Measurements from ENCODE around the gene PLEKHO2.

The PLEKHO2 gene

DNA sequence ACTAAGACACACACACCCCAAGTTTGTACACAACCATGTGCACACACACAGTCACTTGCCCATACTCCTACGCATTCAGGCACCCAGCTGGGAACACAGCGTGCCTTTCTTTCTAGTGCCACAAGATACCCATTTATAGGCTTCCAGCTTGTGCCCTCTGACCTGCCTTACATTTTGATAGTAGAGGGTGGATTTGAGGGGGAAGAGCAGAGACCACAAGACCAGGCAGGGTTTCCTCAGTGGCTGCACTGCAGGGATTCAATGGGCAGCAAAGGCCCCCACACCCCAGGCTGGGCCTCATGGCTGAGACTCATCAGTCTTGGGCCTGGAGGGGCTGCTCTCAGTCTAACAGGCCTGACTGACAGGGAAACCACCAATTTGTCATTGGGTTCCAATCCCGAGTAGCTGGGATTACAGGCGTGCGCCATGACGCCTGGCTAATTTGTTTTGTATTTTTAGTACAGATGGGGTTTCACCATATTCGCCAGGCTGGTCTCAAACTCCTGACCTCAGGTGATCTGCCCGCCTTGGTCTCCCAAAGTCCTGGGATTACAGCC lies 51.2 kb downstream of the PLEKHO2 start:
- ATAC-seq: no peak
- TF ChIP-seq SNAI2 (CRISPR knock-in tag; IDR thresholded peaks at IDR 0.05) (no peak), PPARA (CRISPR knock-in tag; IDR thresholded peaks at IDR 0.05; ENCODE audit: borderline replicate concordance) (no peak), ISL1 (CRISPR knock-in tag; IDR thresholded peaks at IDR 0.05) (no peak), BACH2 (CRISPR knock-in tag; IDR thresholded peaks at IDR 0.05; ENCODE audit: borderline replicate concordance) (no peak), ZNF565 (CRISPR knock-in tag; conservative IDR thresholded peaks at IDR 0.05; ENCODE audit: low read depth) (no peak), ZNF8 (CRISPR knock-in tag; IDR thresholded peaks at IDR 0.05) (no peak), TOX (CRISPR knock-in tag; IDR thresholded peaks at IDR 0.05; ENCODE audit: borderline replicate concordance) (no peak), ZNF70 (CRISPR knock-in tag; IDR thresholded peaks at IDR 0.05) (no peak), ZC3H10 (CRISPR knock-in tag; IDR thresholded peaks at IDR 0.05) (no peak), CSDC2 (CRISPR knock-in tag; IDR thresholded peaks at IDR 0.05) (no peak), ZFP30 (CRISPR knock-in tag; IDR thresholded peaks at IDR 0.05) (no peak), OSR1 (CRISPR knock-in tag; IDR thresholded peaks at IDR 0.05) (no peak)
- TF ChIP-seq, protein P1, sequence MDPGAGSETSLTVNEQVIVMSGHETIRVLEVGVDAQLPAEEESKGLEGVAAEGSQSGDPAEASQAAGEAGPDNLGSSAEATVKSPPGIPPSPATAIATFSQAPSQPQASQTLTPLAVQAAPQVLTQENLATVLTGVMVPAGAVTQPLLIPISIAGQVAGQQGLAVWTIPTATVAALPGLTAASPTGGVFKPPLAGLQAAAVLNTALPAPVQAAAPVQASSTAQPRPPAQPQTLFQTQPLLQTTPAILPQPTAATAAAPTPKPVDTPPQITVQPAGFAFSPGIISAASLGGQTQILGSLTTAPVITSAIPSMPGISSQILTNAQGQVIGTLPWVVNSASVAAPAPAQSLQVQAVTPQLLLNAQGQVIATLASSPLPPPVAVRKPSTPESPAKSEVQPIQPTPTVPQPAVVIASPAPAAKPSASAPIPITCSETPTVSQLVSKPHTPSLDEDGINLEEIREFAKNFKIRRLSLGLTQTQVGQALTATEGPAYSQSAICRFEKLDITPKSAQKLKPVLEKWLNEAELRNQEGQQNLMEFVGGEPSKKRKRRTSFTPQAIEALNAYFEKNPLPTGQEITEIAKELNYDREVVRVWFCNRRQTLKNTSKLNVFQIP (CRISPR knock-in tag; IDR thresholded peaks at IDR 0.05; ENCODE audit: borderline replicate concordance, low read depth): no peak
- TF ChIP-seq, protein P2, sequence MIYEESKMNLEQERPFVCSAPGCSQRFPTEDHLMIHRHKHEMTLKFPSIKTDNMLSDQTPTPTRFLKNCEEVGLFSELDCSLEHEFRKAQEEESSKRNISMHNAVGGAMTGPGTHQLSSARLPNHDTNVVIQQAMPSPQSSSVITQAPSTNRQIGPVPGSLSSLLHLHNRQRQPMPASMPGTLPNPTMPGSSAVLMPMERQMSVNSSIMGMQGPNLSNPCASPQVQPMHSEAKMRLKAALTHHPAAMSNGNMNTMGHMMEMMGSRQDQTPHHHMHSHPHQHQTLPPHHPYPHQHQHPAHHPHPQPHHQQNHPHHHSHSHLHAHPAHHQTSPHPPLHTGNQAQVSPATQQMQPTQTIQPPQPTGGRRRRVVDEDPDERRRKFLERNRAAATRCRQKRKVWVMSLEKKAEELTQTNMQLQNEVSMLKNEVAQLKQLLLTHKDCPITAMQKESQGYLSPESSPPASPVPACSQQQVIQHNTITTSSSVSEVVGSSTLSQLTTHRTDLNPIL (CRISPR knock-in tag; IDR thresholded peaks at IDR 0.05; ENCODE audit: low read depth): no peak
- TF ChIP-seq, protein P3, sequence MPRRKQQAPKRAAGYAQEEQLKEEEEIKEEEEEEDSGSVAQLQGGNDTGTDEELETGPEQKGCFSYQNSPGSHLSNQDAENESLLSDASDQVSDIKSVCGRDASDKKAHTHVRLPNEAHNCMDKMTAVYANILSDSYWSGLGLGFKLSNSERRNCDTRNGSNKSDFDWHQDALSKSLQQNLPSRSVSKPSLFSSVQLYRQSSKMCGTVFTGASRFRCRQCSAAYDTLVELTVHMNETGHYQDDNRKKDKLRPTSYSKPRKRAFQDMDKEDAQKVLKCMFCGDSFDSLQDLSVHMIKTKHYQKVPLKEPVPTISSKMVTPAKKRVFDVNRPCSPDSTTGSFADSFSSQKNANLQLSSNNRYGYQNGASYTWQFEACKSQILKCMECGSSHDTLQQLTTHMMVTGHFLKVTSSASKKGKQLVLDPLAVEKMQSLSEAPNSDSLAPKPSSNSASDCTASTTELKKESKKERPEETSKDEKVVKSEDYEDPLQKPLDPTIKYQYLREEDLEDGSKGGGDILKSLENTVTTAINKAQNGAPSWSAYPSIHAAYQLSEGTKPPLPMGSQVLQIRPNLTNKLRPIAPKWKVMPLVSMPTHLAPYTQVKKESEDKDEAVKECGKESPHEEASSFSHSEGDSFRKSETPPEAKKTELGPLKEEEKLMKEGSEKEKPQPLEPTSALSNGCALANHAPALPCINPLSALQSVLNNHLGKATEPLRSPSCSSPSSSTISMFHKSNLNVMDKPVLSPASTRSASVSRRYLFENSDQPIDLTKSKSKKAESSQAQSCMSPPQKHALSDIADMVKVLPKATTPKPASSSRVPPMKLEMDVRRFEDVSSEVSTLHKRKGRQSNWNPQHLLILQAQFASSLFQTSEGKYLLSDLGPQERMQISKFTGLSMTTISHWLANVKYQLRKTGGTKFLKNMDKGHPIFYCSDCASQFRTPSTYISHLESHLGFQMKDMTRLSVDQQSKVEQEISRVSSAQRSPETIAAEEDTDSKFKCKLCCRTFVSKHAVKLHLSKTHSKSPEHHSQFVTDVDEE (CRISPR knock-in tag; IDR thresholded peaks at IDR 0.05): no peak

DNA sequence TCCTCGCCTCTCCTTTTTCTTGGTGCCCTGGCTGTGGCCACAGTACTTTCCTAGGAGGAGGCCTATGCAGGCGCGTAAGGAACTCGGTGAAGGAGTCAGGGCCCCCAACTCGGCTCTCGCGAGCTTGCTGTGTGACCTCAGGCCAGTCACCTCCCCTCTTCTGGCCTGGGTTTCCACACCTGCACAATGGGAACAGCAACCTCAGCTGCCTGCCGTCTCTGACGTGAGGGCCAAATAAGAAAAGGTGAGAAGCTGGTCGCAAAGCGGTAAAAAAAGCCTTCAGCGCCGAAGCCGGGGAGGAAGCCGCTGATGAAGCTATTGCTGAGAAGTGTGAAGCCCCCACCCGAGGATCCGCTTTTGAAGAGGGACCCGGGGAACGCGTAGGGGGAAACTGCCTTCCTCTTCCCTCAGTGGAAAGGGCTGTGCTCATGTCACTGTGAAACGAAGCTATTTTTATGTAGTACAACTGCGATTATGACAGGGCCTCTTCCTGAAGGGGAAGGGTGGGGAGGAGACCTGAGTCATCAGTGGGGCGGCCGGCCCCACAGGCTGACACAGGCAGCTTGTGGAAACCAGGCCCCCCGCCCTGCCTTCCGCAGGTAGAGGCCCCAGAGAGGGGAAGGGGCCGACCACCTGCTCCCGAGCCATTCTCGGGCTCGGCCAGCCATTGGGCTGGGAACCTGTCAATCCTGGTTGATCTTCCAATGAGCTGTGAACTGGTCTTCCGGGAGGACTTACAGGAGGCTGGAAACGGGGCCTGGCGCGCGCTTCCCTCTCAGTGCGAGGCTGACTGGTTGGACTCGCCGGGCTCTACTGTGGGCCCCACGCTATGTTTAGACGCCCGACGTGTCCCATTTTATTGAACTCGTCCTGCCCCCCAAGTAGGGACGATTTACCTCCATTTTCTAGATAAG lies 52.0 kb downstream of the PLEKHO2 start:
- peak; percentile 25; the same call in 2 of the 3 replicates for ATAC-seq
- no peak for TF ChIP-seq ZFP3 (CRISPR knock-in tag; IDR thresholded peaks at IDR 0.05)
- TF ChIP-seq, protein P2 (CRISPR knock-in tag; IDR thresholded peaks at IDR 0.05; ENCODE audit: low read depth): no peak
- no peak for TF ChIP-seq SNAI2 (CRISPR knock-in tag; IDR thresholded peaks at IDR 0.05)
- no peak for TF ChIP-seq ZNF565 (CRISPR knock-in tag; conservative IDR thresholded peaks at IDR 0.05; ENCODE audit: low read depth)

DNA sequence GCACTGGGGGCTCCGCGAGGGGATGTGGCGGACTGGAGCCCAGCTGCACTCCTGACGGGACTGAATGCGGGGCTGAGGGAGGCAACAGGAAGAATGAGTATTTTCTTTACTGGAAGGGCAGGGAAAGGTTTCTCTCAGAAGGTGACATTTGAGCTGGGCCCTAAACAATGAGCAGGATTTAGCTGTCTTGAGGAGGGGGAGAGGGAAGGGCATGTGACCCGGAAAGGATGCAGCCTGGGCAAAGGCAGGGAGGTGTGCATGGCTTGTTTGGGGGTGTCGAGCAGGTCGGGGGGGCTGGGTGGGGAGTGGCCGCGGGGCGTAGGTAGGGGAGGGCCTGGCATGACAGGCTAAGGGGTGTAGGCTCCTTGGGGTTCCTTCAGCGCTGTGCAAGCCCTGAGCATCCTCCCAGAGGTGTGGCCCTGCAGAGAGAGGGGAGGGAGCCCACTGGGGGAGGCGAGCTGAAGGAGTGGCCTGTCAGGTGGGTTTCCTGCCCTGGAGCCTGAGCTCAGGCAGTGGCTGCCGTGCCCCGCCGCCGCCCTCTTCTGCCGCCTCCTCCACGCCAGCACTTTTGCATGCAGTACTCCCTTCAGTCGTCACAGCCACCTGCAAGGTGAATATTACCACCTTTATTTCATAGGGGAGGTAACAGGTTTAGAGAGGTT lies 52.8 kb downstream of the PLEKHO2 start:
- ATAC-seq: no peak
- TF ChIP-seq, protein P1 (CRISPR knock-in tag; IDR thresholded peaks at IDR 0.05; ENCODE audit: borderline replicate concordance, low read depth): no peak
- TF ChIP-seq BACH2 (CRISPR knock-in tag; IDR thresholded peaks at IDR 0.05; ENCODE audit: borderline replicate concordance) (no peak), ZFP30 (CRISPR knock-in tag; IDR thresholded peaks at IDR 0.05) (no peak), ZNF70 (CRISPR knock-in tag; IDR thresholded peaks at IDR 0.05) (no peak), TCF4 (CRISPR knock-in tag; IDR thresholded peaks at IDR 0.05; ENCODE audit: borderline replicate concordance) (no peak), ZC3H10 (CRISPR knock-in tag; IDR thresholded peaks at IDR 0.05) (no peak), SNAI2 (CRISPR knock-in tag; IDR thresholded peaks at IDR 0.05) (no peak), OSR1 (CRISPR knock-in tag; IDR thresholded peaks at IDR 0.05) (no peak), TOX (CRISPR knock-in tag; IDR thresholded peaks at IDR 0.05; ENCODE audit: borderline replicate concordance) (no peak)
- TF ChIP-seq, protein P2 (CRISPR knock-in tag; IDR thresholded peaks at IDR 0.05; ENCODE audit: low read depth): no peak
